Measurements from ENCODE around the gene TUNAR. TPM values are rescaled to one million over a fixed set of nuclear protein-coding genes. Genes with fewer than 3 reads are reported as not detected.
"Not testable (repeated sequence)": the region's sequence is repeated elsewhere in the genome, so short reads cannot be mapped to it uniquely, and the experiment has no call there.

Gene TUNAR
- total RNA-seq, 2 donors from 2014 or later, result not detected

DNA sequence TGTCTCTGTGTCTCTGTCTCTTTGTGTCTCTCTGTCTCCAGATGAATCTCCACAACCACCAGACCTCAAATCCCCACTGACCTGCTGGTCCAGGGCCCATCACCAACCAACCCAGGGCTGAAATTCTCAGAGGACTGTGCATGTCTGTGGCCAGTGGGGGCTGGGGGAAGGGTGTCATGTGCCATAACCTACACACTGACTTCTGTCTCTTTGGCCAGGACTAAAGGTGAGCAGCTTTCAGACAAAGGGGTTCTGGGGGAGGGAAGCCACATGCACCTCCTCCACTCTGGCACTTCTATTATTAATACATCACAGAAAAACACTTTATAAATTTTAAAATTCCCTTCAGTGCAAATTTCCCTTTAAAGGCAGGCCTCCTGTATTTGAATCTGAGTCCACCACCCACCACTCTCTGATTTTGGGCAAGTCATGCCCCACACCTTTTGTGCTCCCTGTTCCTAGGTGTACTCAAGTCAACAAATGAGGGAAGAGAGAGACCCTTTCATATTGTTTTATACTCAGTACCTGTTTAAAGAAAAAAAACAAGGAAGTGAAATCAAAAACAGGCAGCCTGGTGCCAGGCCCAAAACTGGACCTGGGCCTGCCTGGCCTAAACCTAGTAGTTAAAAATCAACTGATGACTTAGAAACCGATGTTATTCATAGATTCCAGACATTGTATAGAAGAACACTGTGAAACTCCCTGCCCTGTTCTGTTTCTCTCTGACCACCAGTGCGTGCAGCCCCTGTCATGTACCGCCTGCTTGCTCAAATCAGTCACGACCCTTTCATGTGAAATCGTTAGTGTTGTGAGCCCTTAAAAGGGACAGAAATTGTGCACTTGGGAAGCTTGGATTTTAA is 80.2 kb downstream of the TUNAR start:
- no peak for DNase-seq
- ATAC-seq, result no peak
- intact Hi-C loops (cut with DNase I), result no loop called here

DNA sequence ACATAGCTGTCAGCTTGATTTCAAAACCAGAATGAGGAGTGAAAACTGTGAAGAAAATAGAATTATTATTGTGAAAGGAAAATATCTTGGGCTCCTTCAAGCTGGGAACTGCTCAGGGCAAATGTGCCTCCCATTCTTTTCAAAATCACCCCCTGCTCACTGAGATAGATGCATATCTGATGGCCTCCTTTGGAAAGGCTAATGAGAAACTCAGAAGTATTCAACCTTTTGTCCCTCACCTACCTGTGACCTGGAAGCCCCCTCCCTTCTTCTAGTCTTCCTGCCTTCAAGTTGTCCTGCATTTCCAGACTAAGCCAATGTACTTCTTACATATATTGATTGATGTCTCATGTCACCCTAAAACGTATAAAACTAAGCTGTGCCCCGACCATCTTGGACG is 81.5 kb downstream of the TUNAR start:
- no peak for ATAC-seq
- intact Hi-C loops (cut with DNase I), result no loop called here
- no peak for DNase-seq

DNA sequence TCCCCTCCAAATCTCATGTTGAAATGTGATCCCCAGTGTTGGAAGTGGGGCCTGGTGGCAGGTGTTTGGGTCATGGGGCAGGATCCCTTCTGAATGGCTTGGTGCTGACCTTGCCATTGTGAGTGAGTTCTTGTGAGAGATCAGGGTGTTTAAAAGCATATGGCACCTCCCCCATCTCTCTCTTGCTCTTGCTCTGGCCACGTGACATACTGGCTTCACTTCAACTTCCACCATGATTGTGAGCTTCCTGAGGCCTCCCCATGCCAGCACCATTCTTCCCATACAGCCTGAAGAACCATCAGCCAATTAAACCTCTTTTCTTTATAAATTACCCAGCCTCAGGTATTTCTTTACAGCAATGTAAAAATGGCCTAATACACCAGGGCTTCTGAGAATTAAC is 82.7 kb downstream of the TUNAR start:
- ATAC-seq (no peak), DNase-seq (no peak)
- intact Hi-C loops (cut with DNase I), result no loop called here

DNA sequence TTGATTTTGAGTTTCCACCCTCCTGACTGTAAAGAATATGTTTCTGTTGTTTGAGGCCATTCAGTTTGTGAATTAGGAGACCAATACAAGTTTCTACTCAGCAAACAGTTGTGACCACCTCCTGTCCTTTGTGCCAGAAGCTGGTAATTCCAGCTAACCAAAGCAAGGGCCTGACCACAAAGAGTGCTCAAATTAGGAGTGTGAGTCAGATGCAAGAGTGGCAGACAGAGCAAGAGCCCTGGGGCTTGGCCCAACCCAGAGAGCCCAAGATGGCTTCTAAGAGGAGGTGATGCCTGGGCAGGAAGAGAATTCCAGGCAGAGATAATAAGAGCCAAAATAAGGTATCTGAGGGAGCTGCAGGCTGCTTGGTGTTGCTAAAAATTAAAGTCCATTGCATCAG is 84.8 kb downstream of the TUNAR start:
- intact Hi-C loops (cut with DNase I), result no loop called here
- ATAC-seq (no peak), DNase-seq (no peak)

DNA sequence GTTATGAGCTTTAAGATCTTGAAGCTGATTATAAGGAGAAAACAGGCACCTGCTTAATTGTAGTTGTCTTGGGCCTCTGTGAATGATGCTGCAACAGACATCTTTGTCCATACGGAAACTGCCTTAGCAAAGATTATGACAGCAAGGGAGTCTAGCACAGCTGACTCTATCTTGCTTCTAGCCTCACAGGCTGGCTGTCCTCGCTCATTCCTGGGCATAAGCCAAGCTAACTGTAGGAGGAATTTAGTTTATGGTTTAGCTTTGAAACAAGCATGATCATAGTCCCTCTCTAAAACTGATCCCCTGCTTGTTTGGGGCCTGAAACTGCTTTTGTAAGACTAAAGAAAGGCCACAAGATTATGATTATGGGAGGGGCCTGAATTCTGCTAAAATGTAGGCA is 88.3 kb downstream of the TUNAR start:
- intact Hi-C loops (cut with DNase I), result no loop called here
- no peak for ATAC-seq
- DNase-seq, result no peak

DNA sequence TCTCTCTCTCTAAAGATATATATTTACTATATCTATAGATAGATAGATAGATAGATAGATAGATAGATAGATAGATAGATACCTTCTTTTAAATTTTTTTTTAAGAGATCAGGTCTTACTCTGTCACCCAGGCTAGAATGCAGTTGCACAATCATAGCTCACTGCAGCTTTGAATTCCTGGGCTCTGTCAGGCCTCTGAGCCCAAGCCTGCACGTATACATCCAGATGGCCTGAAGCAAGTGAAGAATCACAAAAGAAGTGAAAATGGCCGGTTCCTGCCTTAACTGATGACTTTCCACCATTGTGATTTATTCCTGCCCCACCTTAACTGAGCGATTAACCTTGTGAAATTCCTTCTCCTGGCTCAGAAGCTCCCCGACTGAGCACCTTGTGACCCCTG is 91.4 kb downstream of the TUNAR start:
- intact Hi-C loops (cut with DNase I); DNase-seq; ATAC-seq: not testable (repeated sequence)

Other genes starting within 250 kb of the TUNAR start
- not detected for gene TCL1B, start 190.4 kb upstream of the TUNAR start, total RNA-seq
- gene TCL1A, start 162.7 kb upstream of the TUNAR start, total RNA-seq, result not detected
- 1 to 10 TPM; 2.7 to 2.9 TPM for gene C14orf132, start 162.5 kb downstream of the TUNAR start, total RNA-seq

All from left cardiac atrium (tissue), 4 donors.